Chondrocyte (in vitro differentiated cells): ENCODE data around the gene MIAT. TPM values are rescaled to one million over a fixed set of nuclear protein-coding genes. Genes with fewer than 3 reads are reported as not detected.
A peak's percentile ranks its signal among the peaks of the same experiment; 100 is the strongest.

Experiments used
- DNase-seq: peaks from one replicate; pipeline ENCODE4 v3.0.0; 2021; ENCODE audit warnings: mixed read lengths, low spot score
- H3K27ac Mint-ChIP-seq: one replicate; pipeline ENCODE4 v1.8.0; 2021; ENCODE audit warnings: mild to moderate bottlenecking, moderate library complexity, mixed read lengths; ENCODE audit not compliant: unreplicated experiment
- H3K27me3 Mint-ChIP-seq: 2 replicates; pipeline ENCODE4 v1.8.0; 2021; ENCODE audit warnings: low read depth, mixed read lengths
- H3K36me3 Mint-ChIP-seq: 2 replicates; pipeline ENCODE4 v1.8.0; 2021; ENCODE audit warnings: low read depth, mixed read lengths
- H3K4me1 Mint-ChIP-seq: 2 replicates; pipeline ENCODE4 v1.8.0; 2021; ENCODE audit warnings: low read depth, mild to moderate bottlenecking, mixed read lengths
- H3K4me3 Mint-ChIP-seq: one replicate; pipeline ENCODE4 v1.8.0; 2021; ENCODE audit warnings: mild to moderate bottlenecking, moderate library complexity, mixed read lengths; ENCODE audit not compliant: unreplicated experiment
- H3K9me3 Mint-ChIP-seq: 2 replicates; pipeline ENCODE4 v1.8.0; 2021; ENCODE audit warnings: low read depth, mixed read lengths
- CTCF ChIP-seq: fragments of 200-600 bp; sonication (generic); IDR thresholded peaks from 2 replicates; pipeline ENCODE4 v1.5.0; 2021; ENCODE audit warnings: antibody characterized with exemption, mild to moderate bottlenecking, moderate library complexity
- total RNA-seq: library from RNA; stranded (reverse); gene quantifications from 3 replicates; pipeline ENCODE4 v1.2.1, GENCODE V29; 2021

MIAT gene
- total RNA-seq, 1 donor from 2014 or later, result 3.5 TPM

DNA sequence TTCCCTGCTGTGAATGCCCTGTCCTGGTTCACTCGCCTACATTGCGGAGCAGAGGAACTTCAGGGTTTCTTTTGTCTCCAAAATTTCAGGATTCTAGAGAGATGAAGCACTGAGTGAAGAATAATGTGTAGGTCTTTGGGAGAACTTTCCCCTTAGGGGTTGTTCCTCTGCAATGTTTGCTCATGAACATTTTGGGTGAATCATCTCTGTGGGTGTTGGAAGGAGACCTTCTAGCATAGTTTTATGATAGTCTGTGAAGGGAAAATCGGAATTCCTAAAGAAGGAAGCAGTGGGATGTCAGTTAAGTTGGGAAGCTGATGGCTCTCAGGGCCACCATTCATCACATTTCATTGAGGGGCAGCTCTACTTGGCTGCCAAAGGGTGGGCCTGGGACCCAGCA lies 64.8 kb downstream of the MIAT start:
- TF ChIP-seq CTCF, result no peak
- Mint-ChIP-seq H3K4me3 (no peak overlapping the region), H3K4me1 (peaks cover 41% of the 10 kb centered on the region), H3K27me3 (no peaks in the 10 kb centered on the region), H3K36me3 (peaks cover 21% of the 10 kb centered on the region), H3K27ac (peak overlapping the region; percentile 43), H3K9me3 (peaks cover 7% of the 10 kb centered on the region)
- DNase-seq, result no peak

- no peaks in the 10 kb centered on the region for H3K27me3 Mint-ChIP-seq
- peaks cover 27% of the 10 kb centered on the region for H3K4me1 Mint-ChIP-seq
- no peak for TF ChIP-seq CTCF
- H3K27ac Mint-ChIP-seq, result no peak overlapping the region
- no peak overlapping the region for H3K4me3 Mint-ChIP-seq
- H3K9me3 Mint-ChIP-seq, result peaks cover 7% of the 10 kb centered on the region
- peaks cover 25% of the 10 kb centered on the region for H3K36me3 Mint-ChIP-seq
- DNase-seq, result no peak
These were observed 67.0 kb downstream of the MIAT start for GRCh38 chr22:26724414-26724813.

DNA sequence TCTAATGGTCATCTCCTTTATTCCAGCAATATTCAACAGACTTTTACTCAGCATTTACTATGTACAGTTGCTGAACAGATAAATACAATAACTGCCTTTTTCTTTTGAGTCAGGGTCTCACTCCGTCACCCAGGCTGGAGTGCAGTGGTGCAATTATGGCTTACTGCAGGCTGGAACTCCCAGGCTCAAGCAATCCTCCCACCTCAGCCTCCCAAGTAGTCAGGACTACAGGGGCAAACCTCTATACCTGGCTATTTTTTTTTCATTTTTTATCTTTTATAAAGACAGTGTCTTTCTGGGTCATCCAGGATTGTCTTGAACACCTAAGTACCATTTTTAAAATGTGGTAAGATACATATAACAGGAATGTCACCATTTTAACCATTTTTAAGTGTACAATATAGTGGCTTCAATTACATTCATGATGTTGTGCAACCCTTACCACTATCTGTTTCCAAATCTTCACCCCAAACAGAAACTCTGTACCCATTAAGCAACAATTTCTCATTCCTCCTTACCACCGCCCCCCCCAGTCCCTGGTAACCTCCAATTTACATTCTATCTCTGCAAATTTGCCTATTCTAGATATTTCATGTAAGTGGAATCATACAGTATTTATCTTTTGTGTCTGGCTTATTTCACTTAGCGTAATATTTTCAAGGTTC lies 67.8 kb downstream of the MIAT start:
- DNase-seq, result no peak
- no peaks in the 10 kb centered on the region for H3K27me3 Mint-ChIP-seq
- no peak overlapping the region for H3K4me3 Mint-ChIP-seq
- H3K27ac Mint-ChIP-seq, result no peak overlapping the region
- peaks cover 26% of the 10 kb centered on the region for H3K36me3 Mint-ChIP-seq
- TF ChIP-seq CTCF, result no peak
- peaks cover 7% of the 10 kb centered on the region for H3K9me3 Mint-ChIP-seq
- peaks cover 22% of the 10 kb centered on the region for H3K4me1 Mint-ChIP-seq

Other genes with a start within 250 kb of the MIAT start
- gene ASPHD2, start 228.3 kb upstream of the MIAT start, total RNA-seq, result 5.5 to 6.9 TPM (median 6.8 TPM) in 3 replicates
- 26.9 to 29.7 TPM (median 28.2 TPM) in 3 replicates for gene HPS4, start 173.8 kb upstream of the MIAT start, total RNA-seq
- 21.4 to 27.5 TPM (median 23.2 TPM) in 3 replicates for gene SRRD, start 173.7 kb upstream of the MIAT start, total RNA-seq
- gene TFIP11, start 145.1 kb upstream of the MIAT start, total RNA-seq, result 30.6 to 34.7 TPM (median 33.3 TPM) in 3 replicates
- gene TPST2, start 67.5 kb upstream of the MIAT start, total RNA-seq, result 75.8 to 80.3 TPM (median 77.1 TPM) in 3 replicates
- not detected in 3 replicates for gene CRYBB1, start 39.6 kb upstream of the MIAT start, total RNA-seq
- gene CRYBA4, start 35.6 kb upstream of the MIAT start, total RNA-seq, result not detected in 3 replicates